Measurements from ENCODE around the gene ASH1L.
"Not testable (repeated sequence)": the region's sequence is repeated elsewhere in the genome, so short reads cannot be mapped to it uniquely, and the experiment has no call there.

Gene ASH1L

GRCh38 chr1:155442431-155442830, 120.2 kb downstream of the ASH1L start:
- DNase-seq (ENCODE audit: low read depth in 3 of 3): not testable (repeated sequence)

DNA sequence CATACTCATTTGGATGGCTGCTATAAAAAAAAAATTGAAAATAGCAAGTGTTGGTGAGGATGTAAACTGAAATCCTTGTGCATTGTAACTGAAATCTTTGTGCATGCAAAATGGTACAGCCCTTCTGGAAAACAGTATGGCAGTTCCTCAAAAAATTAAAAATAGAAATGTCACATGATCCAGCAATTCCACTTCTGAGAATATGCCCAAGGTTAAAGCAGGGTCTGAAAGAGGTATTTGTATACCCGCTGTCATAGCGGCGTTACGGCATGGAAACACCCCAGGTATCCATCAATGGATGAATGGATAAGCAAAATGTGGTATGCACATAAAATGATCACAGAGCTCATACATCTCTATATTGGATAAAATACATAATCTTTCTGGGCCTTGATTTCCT, 125.2 kb downstream of the ASH1L start:
- no peak for DNase-seq (ENCODE audit: low read depth in 3 of 3)

- DNase-seq (ENCODE audit: low read depth in 3 of 3): not testable (repeated sequence)
Observed at GRCh38 chr1:155433831-155434389, 128.7 kb downstream of the ASH1L start.

- not testable (repeated sequence) for DNase-seq (ENCODE audit: low read depth in 3 of 3)
Observed at GRCh38 chr1:155433128-155433830, 129.3 kb downstream of the ASH1L start.

DNA sequence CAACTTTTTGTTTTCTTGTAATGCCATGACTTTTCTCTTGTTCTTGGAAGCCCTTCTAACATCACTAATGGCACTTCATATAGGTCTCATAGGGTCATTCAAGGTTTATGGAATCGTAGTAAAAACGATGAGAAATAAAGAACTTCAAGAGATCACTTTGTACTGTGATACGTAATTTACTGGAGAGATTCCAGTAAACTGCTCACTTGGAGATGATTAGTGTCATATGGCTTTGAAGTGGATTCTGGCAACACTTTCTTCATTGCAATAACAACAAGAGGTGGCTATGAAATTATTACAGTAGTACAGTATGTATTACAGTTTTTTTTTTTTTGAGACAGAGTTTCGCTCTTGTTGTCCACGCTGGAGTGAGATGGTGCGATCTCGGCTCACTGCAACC, 138.5 kb downstream of the ASH1L start:
- DNase-seq (ENCODE audit: low read depth in 3 of 3): no peak

DNA sequence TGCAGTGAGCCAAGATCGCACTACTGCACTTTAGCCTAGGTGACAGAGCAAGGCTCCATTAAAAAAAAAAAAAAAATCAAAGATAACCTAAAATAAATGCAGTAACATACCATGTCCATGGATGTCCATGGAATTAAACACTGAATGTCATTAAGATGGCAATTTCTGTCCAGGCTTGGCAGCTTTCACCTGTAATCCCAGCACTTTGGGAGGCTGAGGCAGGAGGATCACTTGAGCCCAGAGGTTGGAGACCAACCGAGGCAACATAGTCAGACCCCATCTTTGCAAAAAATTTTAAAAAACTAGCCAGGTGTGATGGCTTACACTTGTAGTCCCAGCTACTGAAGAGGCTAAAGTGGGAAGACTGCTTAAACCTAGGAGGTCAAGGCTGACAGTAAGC, 141.8 kb downstream of the ASH1L start:
- no peak for DNase-seq (ENCODE audit: low read depth in 3 of 3)

DNA sequence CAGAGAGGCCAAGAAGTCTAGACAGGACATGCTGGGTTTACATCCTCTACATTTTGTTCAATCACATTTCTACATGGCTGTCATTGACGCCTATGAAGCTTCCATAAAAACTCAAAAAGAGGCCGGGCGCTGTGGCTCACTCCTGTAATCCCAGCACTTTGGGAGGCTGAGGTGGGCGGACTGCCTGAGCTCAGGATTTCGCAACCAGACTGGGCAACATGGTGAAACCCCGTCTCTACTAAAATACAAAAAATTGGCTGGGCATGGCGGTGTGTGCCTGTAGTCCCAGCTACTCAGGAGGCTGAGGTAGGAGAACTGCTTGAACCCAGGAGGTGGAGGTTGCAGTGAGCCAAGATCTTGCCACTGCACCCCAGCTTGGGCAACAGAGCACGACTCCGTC, 150.8 kb downstream of the ASH1L start:
- not testable (repeated sequence) for DNase-seq (ENCODE audit: low read depth in 3 of 3)

- no peak for DNase-seq (ENCODE audit: low read depth in 3 of 3)
Observed at GRCh38 chr1:155410931-155411330, 151.7 kb downstream of the ASH1L start.

GRCh38 chr1:155396874-155397476, 165.6 kb downstream of the ASH1L start:
- no peak for DNase-seq (ENCODE audit: low read depth in 3 of 3)

DNA sequence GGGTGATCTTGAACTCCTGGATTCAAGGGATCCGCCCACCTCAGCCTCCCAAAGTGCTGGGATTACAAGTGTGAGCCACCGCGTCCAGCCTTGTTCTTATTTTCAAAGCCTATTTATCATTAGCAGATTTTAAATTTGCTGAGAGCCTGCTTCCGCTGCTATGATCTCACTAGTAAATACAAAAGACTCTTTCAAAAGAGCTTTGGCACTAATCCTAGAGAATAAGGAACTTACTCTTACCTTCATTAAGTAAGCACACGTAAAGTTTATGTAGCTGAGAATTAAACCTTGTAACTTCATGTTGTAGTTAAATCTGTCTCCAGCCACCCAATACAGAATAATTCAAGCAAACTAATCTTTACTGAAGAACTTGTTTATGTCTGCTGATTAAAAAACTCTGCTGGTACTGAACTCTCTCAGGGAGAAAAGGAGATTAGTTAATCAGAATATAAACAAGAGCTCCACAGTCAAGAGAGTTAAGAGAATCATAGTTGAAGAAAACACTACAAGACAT, 169.6 kb downstream of the ASH1L start:
- DNase-seq (ENCODE audit: low read depth in 3 of 3): no peak

- DNase-seq (ENCODE audit: low read depth in 3 of 3): no peak
Observed at GRCh38 chr1:155389826-155390225, 172.8 kb downstream of the ASH1L start.

DNA sequence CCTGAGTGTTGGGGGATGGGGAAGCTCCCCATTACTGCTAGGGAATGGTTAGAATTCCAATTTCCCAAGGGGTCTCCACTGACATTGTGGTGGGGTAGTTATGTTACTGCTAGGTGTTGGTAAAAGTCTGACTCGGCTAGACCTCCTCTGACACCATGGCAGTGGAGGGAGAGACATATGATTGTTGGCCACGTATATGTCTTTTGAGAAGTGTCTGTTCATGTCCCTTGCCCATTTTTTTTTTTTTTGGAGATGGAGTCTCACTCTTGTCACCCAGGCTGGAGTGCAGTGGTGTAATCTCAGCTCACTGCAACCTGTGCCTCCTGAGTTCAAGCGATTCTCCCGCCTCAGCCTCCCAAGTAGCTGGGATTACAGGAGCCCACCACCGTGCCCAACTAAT, 176.8 kb downstream of the ASH1L start:
- not testable (repeated sequence) for DNase-seq (ENCODE audit: low read depth in 3 of 3)

GRCh38 chr1:155383406-155383805, 179.2 kb downstream of the ASH1L start:
- DNase-seq (ENCODE audit: low read depth in 3 of 3): no peak

DNA sequence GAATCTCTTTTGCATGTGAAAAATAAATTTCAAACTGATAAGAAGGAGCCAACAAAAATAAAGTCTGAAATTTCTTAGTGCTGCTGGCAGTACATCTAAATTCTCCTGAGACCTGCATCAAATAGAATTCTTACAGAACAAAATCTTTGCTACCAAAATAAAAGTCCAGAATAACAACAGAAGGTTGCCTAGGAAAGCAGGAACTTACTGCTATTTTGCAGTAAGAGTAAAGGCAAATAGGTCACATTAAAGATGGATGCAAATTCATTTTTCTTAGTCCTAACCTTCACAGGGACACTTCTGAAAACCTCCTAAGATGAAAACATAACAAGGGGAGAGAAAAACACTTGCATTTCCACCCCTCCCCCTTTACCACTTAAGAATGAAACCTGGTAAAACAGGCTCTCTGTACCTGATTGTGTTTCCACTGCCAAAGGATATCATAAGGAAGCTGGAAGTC, 182.9 kb downstream of the ASH1L start:
- DNase-seq (ENCODE audit: low read depth in 3 of 3): no peak

DNA sequence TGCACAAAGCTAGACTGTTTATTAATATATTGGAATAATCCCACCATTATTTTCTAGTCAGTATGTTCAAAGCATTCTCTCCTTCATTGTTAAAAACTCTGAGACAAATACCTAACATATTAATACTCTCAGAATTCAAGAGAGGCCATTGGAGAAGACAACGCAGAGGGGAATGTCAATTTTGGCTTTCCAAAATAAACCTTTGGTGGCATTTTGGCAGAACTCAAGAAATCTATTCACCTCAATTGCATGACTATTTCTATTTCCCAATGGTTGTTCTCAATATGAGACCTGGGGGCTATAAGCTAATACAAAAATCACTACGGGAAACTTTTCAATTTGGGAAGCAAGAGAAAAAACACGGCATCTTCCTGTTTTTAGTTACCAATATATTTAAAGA, 183.4 kb downstream of the ASH1L start:
- no peak for DNase-seq (ENCODE audit: low read depth in 3 of 3)

DNA sequence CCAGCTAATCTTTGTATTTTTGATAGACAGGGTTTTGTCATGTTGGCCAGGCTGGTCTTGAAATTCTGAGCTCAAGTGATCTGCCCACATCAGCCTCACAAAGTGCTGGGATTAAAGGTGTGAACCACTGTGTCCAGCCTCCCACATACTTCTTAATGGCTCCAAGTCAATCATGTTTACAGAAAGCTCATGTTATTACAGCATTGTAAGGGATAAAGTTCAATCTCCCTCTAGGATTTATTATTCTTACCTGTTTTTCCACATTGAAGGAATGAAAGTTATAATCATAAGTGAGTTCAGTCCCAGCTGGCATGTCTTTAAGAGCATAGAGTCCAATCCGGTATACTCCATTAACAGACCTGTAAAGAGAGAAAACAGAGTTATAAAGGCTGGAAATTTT, 202.6 kb downstream of the ASH1L start:
- no peak for DNase-seq (ENCODE audit: low read depth in 3 of 3)

- no peak for DNase-seq (ENCODE audit: low read depth in 3 of 3)
Observed at GRCh38 chr1:155352631-155353030, 210.0 kb downstream of the ASH1L start.

GRCh38 chr1:155342842-155343241, 219.8 kb downstream of the ASH1L start:
- no peak for DNase-seq (ENCODE audit: low read depth in 3 of 3)

- DNase-seq (ENCODE audit: low read depth in 3 of 3): no peak
Observed at GRCh38 chr1:155339515-155340097, 223.0 kb downstream of the ASH1L start.

- no peak for DNase-seq (ENCODE audit: low read depth in 3 of 3)
Observed at GRCh38 chr1:155334962-155335361, 227.6 kb downstream of the ASH1L start.

DNA sequence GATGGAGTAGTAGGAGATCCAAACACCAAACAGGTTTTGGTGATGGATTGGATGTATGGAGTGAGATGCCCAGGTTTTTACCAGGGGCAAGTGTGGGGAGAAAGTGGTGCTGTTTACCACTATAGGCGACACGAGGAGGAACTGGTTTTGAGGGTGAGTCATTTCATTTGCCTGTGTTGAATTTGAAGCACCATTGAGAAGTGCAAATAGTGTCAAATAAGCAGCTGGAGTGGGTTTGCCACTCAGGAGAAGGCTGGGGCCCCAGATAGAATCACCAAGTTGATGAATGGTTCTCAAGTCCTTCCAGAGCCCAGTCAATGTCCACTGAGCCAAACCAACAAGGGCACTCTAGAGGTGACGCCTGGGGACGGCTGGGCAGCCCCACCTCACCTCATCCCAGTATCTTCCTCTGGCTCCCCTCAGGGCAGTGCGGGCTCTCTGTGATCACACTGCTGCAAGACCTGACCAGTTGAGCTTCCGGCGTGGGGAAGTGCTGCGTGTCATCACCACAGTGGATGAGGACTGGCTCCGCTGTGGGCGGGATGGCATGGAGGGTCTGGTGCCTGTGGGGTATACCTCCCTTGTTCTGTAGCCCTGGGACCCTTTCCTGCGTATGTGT, 232.5 kb downstream of the ASH1L start:
- no peak for DNase-seq (ENCODE audit: low read depth in 3 of 3)

DNA sequence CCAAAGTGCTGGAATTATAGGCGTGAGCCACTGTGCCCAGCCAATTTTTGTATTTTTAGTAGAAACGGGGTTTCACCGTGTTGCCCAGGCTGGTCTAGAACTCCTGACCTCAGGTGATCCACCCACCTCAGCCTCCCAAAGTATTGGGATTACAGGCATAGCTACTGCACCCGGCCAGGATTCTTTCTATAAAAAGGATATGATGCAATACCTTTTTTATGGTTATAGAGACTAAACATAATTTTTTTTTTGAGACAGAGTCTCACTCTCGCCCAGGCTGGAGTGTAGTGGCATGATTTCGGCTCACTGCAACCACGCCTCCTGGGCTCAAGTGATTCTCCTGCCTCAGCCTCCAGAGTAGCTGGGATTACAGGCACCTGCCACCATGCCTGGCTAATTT, 233.7 kb downstream of the ASH1L start:
- DNase-seq (ENCODE audit: low read depth in 3 of 3): not testable (repeated sequence)

Measured in stimulated activated CD4-positive, alpha-beta T cell treated with anti-CD3 and anti-CD28 coated beads, TNF-alpha, amount 100 ng/mL, for 4 hours (primary cell).